SIG-M5 (cell line): ENCODE data around the gene HSD3B7.

Experiments used
- DNase-seq: peaks from one replicate; lab custom pipeline; 2025; lab: John Stamatoyannopoulos, UW

HSD3B7 gene

DNA sequence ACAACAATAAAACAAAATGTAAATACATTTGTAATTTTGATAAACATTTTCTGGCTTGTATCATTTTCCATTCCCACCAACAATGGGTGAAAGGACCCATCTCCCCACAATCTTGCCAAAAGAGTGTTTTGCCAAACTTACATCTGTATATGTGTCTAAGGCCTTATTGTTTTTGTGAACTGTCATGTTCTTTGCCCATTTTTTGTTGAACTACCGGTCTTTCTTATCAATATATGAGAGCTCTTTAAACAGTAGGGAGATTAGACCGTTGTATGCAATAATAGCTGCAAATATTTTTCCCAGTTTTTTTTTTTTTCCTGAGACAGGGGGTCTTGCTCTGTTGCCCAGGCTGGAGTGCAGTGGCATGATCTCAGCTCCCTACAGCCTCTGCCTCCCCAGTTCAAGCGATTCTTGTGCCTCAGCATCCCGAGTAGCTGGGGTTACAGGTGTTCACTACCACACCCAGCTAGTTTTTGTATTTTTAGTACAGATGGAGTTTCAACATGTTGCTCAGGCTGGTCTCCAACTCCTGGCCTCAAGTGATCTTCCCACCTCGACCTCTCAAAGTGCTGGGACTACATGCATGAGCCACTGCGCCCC, 38.7 kb downstream of the HSD3B7 start:
- no peak for DNase-seq

DNA sequence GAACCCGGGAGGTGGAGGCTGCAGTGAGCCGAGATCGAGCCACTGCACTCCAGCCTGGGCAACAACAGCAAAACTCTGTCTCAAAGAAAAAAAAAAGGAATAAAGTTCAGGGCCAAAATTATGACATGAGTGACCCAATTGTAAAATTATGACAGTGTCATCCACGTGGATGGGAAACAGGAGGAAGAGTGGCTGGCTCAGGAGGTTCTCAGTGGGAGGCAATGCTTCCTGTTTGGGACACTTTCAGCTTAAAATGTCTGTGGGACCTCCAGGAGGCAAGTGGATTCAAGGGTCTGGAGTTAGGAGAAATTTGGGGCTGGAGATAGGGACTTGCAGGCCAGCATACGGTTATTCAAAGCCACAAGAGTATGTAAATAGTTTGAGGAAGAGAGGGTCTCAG, 40.3 kb downstream of the HSD3B7 start:
- DNase-seq: no peak

DNA sequence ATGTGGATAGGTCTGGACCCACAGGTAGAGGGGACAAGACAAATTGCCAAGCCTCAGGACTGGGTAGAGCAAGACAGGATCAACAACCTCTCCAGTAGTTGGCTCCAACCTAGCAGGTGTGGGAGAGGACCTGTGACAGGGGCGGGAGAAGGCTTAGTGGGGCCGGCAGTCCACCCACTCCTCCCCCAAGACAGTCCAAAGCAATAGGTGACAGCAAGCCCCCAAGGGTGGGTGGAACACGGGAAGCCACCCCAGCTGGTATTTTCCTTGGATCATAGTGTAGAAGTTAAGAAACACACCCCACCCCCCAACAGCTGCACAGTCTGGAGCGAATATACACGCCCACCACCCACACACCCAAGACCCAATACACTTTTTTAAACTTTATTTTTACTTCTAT, 44.3 kb downstream of the HSD3B7 start:
- no peak for DNase-seq

DNA sequence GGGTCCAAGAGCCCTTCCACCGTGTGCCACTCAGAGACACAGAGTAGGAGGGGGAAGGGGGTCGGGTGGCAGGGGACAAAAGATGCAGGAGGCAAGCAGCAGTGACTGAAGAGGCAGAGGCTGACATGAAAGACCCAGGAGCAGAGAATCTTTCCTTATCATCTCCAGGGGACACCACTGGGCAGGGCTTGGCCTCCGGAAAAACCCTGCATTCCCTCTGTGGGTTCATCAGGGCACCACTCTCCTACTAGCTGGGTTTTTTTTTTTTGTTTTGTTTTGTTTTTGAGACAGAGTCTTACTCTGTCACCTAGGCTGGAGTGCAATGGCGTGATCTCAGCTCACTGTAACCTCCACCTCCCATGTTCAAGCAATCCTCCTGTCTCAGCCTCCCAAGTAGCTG, 46.3 kb downstream of the HSD3B7 start:
- no peak for DNase-seq

DNA sequence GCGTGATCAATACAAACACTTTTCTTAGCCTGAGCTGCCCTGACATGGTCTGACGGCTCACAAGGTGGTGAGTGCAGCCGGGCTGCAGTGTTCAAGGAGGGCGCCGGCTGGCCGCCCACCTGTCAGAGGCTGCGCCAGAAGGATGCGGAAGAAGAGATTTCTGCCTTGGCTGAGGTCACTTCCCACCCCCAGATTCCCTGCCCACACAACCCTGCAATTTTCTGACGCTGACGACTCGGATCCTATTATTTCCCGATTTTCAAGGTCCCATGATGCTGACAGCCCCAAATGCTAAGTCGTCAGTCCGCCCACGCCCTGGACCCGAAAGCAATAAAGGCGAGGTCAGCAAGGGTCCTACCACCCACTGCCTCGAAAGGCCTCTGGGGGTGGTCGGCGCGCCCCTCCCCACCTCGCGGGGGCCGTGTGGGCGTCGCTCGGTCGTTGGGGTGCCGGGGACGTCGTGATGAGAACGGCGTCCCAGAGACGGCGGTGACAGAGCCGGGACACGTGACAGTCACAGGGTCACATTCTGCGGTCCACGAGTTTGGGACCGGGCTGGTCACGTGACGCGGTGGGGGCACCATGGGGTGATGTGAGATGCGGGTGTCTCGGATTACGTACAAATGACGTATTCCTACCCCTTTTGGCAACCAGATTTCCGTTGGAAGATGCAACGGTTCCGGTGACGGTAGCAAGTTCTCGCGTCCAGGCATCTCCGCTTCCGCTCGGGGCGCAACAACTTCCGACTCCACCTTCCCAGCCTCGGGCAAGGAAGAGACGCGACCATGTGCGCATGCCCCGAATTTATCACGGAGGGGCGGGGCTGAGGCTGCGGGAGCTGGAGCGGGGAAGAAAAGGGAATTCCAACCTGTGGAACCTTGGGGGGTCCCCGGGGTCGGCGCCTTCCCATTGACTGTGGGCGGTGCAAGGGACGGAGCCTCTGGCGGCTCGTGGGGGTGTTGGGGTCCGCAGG, 48.0 kb downstream of the HSD3B7 start, which contains the start of gene STX4:
STX4 (plus strand) TSS at position 823 of the 973 bp plus-strand sequence. CDS start 248 bp downstream, outside the sequence.
- peak; percentile 68 for DNase-seq

DNA sequence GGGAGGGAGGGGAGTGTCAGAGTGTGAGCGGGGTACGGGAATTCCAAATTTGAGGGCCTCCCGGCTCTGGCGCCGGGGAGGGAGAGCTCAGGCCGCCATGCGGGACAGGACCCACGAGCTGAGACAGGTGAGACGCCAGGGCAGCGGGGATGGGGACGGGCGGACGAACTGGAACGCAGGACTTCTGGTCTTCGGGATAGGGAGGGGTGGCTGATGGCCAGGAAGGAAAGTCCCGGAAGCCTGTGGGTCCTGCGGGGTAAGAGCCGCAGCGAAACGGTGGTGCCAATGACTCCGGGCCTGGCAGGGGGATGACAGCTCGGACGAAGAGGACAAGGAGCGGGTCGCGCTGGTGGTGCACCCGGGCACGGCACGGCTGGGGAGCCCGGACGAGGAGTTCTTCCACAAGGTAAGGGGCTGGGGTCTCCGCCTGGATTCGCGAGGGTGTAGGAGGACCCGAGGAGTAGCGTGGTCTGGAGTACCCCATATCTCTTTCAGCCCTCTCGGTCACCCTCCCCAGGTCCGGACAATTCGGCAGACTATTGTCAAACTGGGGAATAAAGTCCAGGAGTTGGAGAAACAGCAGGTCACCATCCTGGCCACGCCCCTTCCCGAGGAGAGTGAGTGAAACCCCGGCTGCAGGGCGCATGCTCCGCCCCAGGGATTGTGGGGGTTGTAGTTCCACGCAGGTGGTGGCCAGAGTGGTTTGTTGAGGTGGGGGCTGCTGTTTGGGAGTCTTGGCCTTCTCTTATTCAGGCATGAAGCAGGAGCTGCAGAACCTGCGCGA, 48.9 kb downstream of the HSD3B7 start:
- no peak for DNase-seq

GRCh38 chr16:31036691-31037090, 51.7 kb downstream of the HSD3B7 start:
- no peak for DNase-seq
